ENCODE results near the gene CACNA2D4.

GRCh38 chr12:1846421-1847405, 71.7 kb downstream of the CACNA2D4 start:
- TF ChIP-seq CTCF (IDR thresholded peaks at IDR 0.05) = no peak
- TF ChIP-seq POLR2A (IDR thresholded peaks at IDR 0.05) = no peak
